HEK293 (cell line): Measurements from ENCODE around the gene COL6A2.

Experiments used
- CTCF ChIA-PET: fragments of 350-600 bp; formaldehyde crosslinking; extraction: SDS; loops from one replicate; lab custom pipeline; 2021; ENCODE audit warnings: antibody characterized with exemption; lab: Yijun Ruan, JAX
- POLR2A ChIA-PET: fragments of 300-600 bp; formaldehyde crosslinking; extraction: SDS; loops from one replicate; lab custom pipeline; 2020; ENCODE audit warnings: antibody characterized with exemption, inconsistent platforms; lab: Yijun Ruan, JAX
- H3K27ac ChIP-seq: fragments of 200-500 bp; sonication (Bioruptor generic); 2 replicates; pipeline ENCODE4 v1.5.1; 2014; ENCODE audit warnings: low read depth, low read length, control low read depth, inconsistent platforms; ENCODE audit errors: extremely low read depth
- H3K36me3 ChIP-seq, 2 experiments: fragments of 200-500 bp in 1 of 2; sonication (Bioruptor generic) in 1 of 2; 1 replicate in 1 of 2; 2 replicates in 1 of 2; pipeline ENCODE4 v1.5.1; 2014 to 2017; ENCODE audit warnings: inconsistent platforms in 2 of 2, low read length in 2 of 2; ENCODE audit not compliant: control insufficient read depth in 2 of 2, insufficient read depth in 1 of 2
- H3K4me1 ChIP-seq: fragments of 200-500 bp; sonication (Bioruptor generic); 2 replicates; pipeline ENCODE4 v1.5.1; 2014; ENCODE audit warnings: mild to moderate bottlenecking, low read length, inconsistent platforms; ENCODE audit not compliant: control insufficient read depth, insufficient read depth
- H3K4me3 ChIP-seq: 2 replicates; pipeline ENCODE4 v1.5.1; 2011; ENCODE audit warnings: low read depth, mild to moderate bottlenecking, control low read depth, low read length, moderate library complexity
- H3K9me3 ChIP-seq: fragments of 200-500 bp; sonication (Bioruptor generic); 2 replicates; pipeline ENCODE4 v1.5.1; 2014; ENCODE audit warnings: low read depth, low read length, inconsistent platforms; ENCODE audit not compliant: control insufficient read depth, insufficient read depth
- KLF7 ChIP-seq: fragments of 450-650 bp; formaldehyde crosslinking; IDR thresholded peaks from 2 replicates; pipeline ENCODE4 v1.5.1; 2016; ENCODE audit warnings: missing biosample characterization, missing genetic modification characterization, borderline replicate concordance
- SP7 ChIP-seq: fragments of 450-650 bp; formaldehyde crosslinking; IDR thresholded peaks from 2 replicates; pipeline ENCODE4 v1.5.1; 2016; ENCODE audit warnings: missing biosample characterization, missing genetic modification characterization
- ZBTB17 ChIP-seq: fragments of 450-650 bp; formaldehyde crosslinking; IDR thresholded peaks from 2 replicates; pipeline ENCODE4 v1.5.1; 2016; ENCODE audit warnings: missing biosample characterization, missing genetic modification characterization
- ZBTB44 ChIP-seq: fragments of 450-650 bp; IDR thresholded peaks from 2 replicates; pipeline ENCODE4 v1.5.1; 2018; ENCODE audit warnings: missing biosample characterization, mild to moderate bottlenecking, missing genetic modification characterization
- ZNF416 ChIP-seq: fragments of 450-650 bp; formaldehyde crosslinking; IDR thresholded peaks from 2 replicates; pipeline ENCODE4 v1.5.1; 2016; ENCODE audit warnings: missing biosample characterization, missing genetic modification characterization
- ZNF544 ChIP-seq: fragments of 450-650 bp; formaldehyde crosslinking; IDR thresholded peaks from 2 replicates; pipeline ENCODE4 v1.5.0; 2017; ENCODE audit warnings: missing biosample characterization, missing genetic modification characterization
- ZNF548 ChIP-seq: fragments of 450-650 bp; formaldehyde crosslinking; IDR thresholded peaks from 2 replicates; pipeline ENCODE4 v1.5.1; 2016; ENCODE audit warnings: missing biosample characterization, missing genetic modification characterization
- ZNF561 ChIP-seq: fragments of 450-650 bp; IDR thresholded peaks from 2 replicates; pipeline ENCODE4 v1.5.1; 2018; ENCODE audit warnings: missing biosample characterization, missing genetic modification characterization, borderline replicate concordance
- ZNF704 ChIP-seq: fragments of 450-650 bp; formaldehyde crosslinking; IDR thresholded peaks from 2 replicates; pipeline ENCODE4 v1.5.1; 2016; ENCODE audit warnings: missing biosample characterization, missing genetic modification characterization
- ZNF792 ChIP-seq: fragments of 450-650 bp; formaldehyde crosslinking; IDR thresholded peaks from 2 replicates; pipeline ENCODE4 v1.5.1; 2016; ENCODE audit warnings: missing biosample characterization, missing genetic modification characterization
- TF ChIP-seq, protein P1 (sequence below): fragments of 450-650 bp; formaldehyde crosslinking; IDR thresholded peaks from 2 replicates; pipeline ENCODE4 v1.5.1; 2017; ENCODE audit warnings: missing biosample characterization, missing genetic modification characterization
- TF ChIP-seq, protein P2 (sequence below): fragments of 450-650 bp; formaldehyde crosslinking; IDR thresholded peaks from 2 replicates; pipeline ENCODE4 v1.5.1; 2016; ENCODE audit warnings: missing biosample characterization, missing genetic modification characterization
- TF ChIP-seq, protein P3 (sequence below): fragments of 450-650 bp; formaldehyde crosslinking; IDR thresholded peaks from 2 replicates; pipeline ENCODE4 v1.5.1; 2016; ENCODE audit warnings: missing biosample characterization, missing genetic modification characterization

The COL6A2 gene

GRCh38 chr21:46050668-46051378 is 47.1 kb upstream of the COL6A2 start (continued):
- TF ChIP-seq ZNF704 (tag by site-specific recombination): no peak
- TF ChIP-seq, all 188 proteins: peak for 0

DNA sequence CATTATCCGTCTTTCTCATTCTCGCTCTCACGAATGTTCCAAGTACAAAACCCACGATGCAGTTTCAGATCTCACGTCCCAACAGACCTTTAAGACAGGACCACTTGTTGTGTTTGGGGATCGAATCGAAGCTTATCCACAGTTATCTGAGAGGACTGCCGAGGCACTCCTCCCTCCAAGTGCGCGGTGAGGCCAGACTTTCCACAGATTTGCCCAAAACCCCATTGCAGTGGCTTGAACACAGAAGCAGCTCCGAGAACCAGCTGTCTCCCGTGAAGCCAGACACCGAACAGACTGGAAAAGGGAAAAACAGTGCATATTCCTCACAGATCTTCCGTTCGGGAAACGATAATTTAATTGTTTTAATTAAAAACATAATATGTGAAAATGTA is 46.5 kb upstream of the COL6A2 start:
- ChIA-PET CTCF (no interaction called here), POLR2A (no interaction called here)
- no peak overlapping the region for H3K4me3 ChIP-seq
- no peaks in the 10 kb centered on the region for H3K9me3 ChIP-seq
- no peak overlapping the region for H3K27ac ChIP-seq
- H3K36me3 ChIP-seq: no peaks in the 10 kb centered on the region
- TF ChIP-seq ZBTB44 (no peak), ZNF544 (tag by site-specific recombination) (no peak), KLF7 (tag by site-specific recombination) (no peak), ZNF561 (tag by site-specific recombination) (no peak), ZNF416 (tag by site-specific recombination) (no peak)
- TF ChIP-seq, protein P1, sequence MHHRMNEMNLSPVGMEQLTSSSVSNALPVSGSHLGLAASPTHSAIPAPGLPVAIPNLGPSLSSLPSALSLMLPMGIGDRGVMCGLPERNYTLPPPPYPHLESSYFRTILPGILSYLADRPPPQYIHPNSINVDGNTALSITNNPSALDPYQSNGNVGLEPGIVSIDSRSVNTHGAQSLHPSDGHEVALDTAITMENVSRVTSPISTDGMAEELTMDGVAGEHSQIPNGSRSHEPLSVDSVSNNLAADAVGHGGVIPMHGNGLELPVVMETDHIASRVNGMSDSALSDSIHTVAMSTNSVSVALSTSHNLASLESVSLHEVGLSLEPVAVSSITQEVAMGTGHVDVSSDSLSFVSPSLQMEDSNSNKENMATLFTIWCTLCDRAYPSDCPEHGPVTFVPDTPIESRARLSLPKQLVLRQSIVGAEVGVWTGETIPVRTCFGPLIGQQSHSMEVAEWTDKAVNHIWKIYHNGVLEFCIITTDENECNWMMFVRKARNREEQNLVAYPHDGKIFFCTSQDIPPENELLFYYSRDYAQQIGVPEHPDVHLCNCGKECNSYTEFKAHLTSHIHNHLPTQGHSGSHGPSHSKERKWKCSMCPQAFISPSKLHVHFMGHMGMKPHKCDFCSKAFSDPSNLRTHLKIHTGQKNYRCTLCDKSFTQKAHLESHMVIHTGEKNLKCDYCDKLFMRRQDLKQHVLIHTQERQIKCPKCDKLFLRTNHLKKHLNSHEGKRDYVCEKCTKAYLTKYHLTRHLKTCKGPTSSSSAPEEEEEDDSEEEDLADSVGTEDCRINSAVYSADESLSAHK: no peak
- no peaks in the 10 kb centered on the region for H3K4me1 ChIP-seq

- Histone ChIP-seq H3K4me3 (no peak overlapping the region), H3K36me3 (no peaks in the 10 kb centered on the region), H3K9me3 (no peaks in the 10 kb centered on the region), H3K4me1 (no peaks in the 10 kb centered on the region), H3K27ac (no peak overlapping the region)
- CTCF ChIA-PET: no interaction called here
- TF ChIP-seq ZBTB17 (tag by site-specific recombination): no peak
- peak; percentile 99 for TF ChIP-seq ZNF548 (tag by site-specific recombination)
- POLR2A ChIA-PET: no interaction called here
Measured at GRCh38 chr21:46051821-46052675, 45.9 kb upstream of the COL6A2 start.

GRCh38 chr21:46052703-46053651 is 44.9 kb upstream of the COL6A2 start:
- no peaks in the 10 kb centered on the region for H3K4me1 ChIP-seq
- H3K4me3 ChIP-seq: no peak overlapping the region
- H3K36me3 ChIP-seq: no peaks in the 10 kb centered on the region
- no peak overlapping the region for H3K27ac ChIP-seq
- no peaks in the 10 kb centered on the region for H3K9me3 ChIP-seq
- TF ChIP-seq, protein P2, sequence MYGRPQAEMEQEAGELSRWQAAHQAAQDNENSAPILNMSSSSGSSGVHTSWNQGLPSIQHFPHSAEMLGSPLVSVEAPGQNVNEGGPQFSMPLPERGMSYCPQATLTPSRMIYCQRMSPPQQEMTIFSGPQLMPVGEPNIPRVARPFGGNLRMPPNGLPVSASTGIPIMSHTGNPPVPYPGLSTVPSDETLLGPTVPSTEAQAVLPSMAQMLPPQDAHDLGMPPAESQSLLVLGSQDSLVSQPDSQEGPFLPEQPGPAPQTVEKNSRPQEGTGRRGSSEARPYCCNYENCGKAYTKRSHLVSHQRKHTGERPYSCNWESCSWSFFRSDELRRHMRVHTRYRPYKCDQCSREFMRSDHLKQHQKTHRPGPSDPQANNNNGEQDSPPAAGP: 0 out of 2 replicates have a peak, but pooled peaks have one; percentile 35
- TF ChIP-seq ZNF792 (no peak), SP7 (tag by site-specific recombination) (no peak)
- TF ChIP-seq, protein P3, sequence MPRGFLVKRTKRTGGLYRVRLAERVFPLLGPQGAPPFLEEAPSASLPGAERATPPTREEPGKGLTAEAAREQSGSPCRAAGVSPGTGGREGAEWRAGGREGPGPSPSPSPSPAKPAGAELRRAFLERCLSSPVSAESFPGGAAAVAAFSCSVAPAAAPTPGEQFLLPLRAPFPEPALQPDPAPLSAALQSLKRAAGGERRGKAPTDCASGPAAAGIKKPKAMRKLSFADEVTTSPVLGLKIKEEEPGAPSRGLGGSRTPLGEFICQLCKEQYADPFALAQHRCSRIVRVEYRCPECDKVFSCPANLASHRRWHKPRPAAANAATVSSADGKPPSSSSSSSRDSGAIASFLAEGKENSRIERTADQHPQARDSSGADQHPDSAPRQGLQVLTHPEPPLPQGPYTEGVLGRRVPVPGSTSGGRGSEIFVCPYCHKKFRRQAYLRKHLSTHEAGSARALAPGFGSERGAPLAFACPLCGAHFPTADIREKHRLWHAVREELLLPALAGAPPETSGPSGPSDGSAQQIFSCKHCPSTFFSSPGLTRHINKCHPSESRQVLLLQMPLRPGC (tag by site-specific recombination): no peak
- ChIA-PET CTCF (no interaction called here), POLR2A (no interaction called here)
